RWPE1 (cell line): ENCODE data around the gene AMIGO1.

ENCODE experiments used
- CTCF ChIA-PET: fragments of 350-600 bp; sonication (Branson Sonifier 250); formaldehyde crosslinking; extraction: SDS; loops from one replicate; lab custom pipeline; 2021; lab: Yijun Ruan, JAX
- POLR2A ChIA-PET: fragments of 400-600 bp; formaldehyde crosslinking; extraction: SDS; loops from one replicate; lab custom pipeline; 2020; ENCODE audit warnings: antibody characterized with exemption; ENCODE audit not compliant: low non-redundant PET; lab: Yijun Ruan, JAX
- DNase-seq: peaks from one replicate; pipeline ENCODE4 v3.0.0; 2012; ENCODE audit warnings: low spot score
- H3K27ac ChIP-seq: fragments of 450-650 bp; 2 replicates; pipeline ENCODE4 v1.5.1; 2017
- CTCF ChIP-seq: fragments of 450-650 bp; conservative IDR thresholded peaks from 2 replicates; pipeline ENCODE4 v1.5.1; 2017; ENCODE audit warnings: low read depth, mild to moderate bottlenecking

Gene AMIGO1

GRCh38 chr1:109490029-109490933, 19.2 kb downstream of the AMIGO1 start:
- TF ChIP-seq CTCF, result peak; percentile 74
- ChIA-PET CTCF (interaction anchor here (0.5 to 10.6 kb wide), 14 partner anchors 10 to 530 kb away, joined by 3 to 180 read pairs (median 3); partner anchors contain the start of genes AMIGO1 and PSMA5), POLR2A (no interaction called here)
- H3K27ac ChIP-seq, result no peak overlapping the region
- peak; percentile 59 for DNase-seq

- H3K27ac ChIP-seq, result no peak overlapping the region
- POLR2A ChIA-PET, result no interaction called here
- no peak for TF ChIP-seq CTCF
- DNase-seq, result no peak
- CTCF ChIA-PET, result interaction anchor here (10.6 kb wide), 1 partner anchor 44 kb away, joined by 180 read pairs; no protein-coding TSS in a partner anchor
Measured at GRCh38 chr1:109488696-109489095, 20.8 kb downstream of the AMIGO1 start.

GRCh38 chr1:109488201-109488600, 21.3 kb downstream of the AMIGO1 start:
- POLR2A ChIA-PET, result no interaction called here
- CTCF ChIA-PET, result interaction anchor here (10.6 kb wide), 1 partner anchor 44 kb away, joined by 180 read pairs; no protein-coding TSS in a partner anchor
- no peak for DNase-seq
- no peak for TF ChIP-seq CTCF
- H3K27ac ChIP-seq, result no peak overlapping the region

- no peak for DNase-seq
- POLR2A ChIA-PET, result interaction anchor here (0.6 kb wide), 1 partner anchor 509 kb away, joined by 3 read pairs; no protein-coding TSS in a partner anchor
Measured at GRCh38 chr1:109487261-109487660, 22.3 kb downstream of the AMIGO1 start.

GRCh38 chr1:109485001-109485400, 24.5 kb downstream of the AMIGO1 start:
- POLR2A ChIA-PET, result no interaction called here
- CTCF ChIA-PET, result interaction anchor here (0.7 to 10.6 kb wide), 2 partner anchors 47 to 48 kb away, joined by 4 to 180 read pairs; no protein-coding TSS in a partner anchor
- no peak for TF ChIP-seq CTCF
- peak overlapping the region; percentile 82 for H3K27ac ChIP-seq
- DNase-seq, result no peak

More at GRCh38 chr1:109487261-109487660, 22.3 kb downstream of the AMIGO1 start:
- CTCF ChIA-PET, result interaction anchor here (10.6 kb wide), 1 partner anchor 45 kb away, joined by 180 read pairs; no protein-coding TSS in a partner anchor
- TF ChIP-seq CTCF, result no peak
- no peak overlapping the region for H3K27ac ChIP-seq

GRCh38 chr1:109484519-109484975, 25.0 kb downstream of the AMIGO1 start:
- H3K27ac ChIP-seq, result peak overlapping the region; percentile 82
- POLR2A ChIA-PET, result no interaction called here
- DNase-seq, result no peak
- CTCF ChIA-PET, result interaction anchor here (0.7 to 0.8 kb wide), 3 partner anchors 9 to 430 kb away, joined by 3 to 4 read pairs (median 3); no protein-coding TSS in a partner anchor
- no peak for TF ChIP-seq CTCF
